HG03280 (cell line): Measurements from ENCODE around the gene AUTS2.
A peak's percentile ranks its signal among the peaks of the same experiment; 100 is the strongest.

Experiments
- ATAC-seq: cut with Tn5 transposase; IDR thresholded peaks from one replicate; pipeline ENCODE4 v1.9.1; 2021; ENCODE audit warnings: mild to moderate bottlenecking, moderate library complexity; ENCODE audit not compliant: unreplicated experiment

The AUTS2 gene

DNA sequence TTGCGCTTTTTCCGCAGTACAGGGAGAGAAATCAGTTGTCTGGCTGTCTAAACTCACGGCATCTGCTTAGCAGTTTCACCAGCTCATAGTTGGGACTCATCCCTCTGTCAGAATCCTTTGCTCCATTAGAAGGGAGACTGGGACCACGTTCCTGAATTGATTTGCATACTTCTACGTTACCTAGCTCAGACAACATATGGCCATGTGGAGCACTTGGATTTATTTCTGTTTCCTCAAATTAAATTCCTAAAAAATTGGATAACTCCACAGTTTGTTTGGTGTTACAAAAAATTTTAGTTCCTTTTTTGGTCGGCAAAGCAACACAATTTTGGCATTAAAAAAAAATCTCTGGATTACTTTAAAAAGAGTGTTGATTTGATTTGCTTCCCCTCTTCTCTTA is 614.0 kb downstream of the AUTS2 start:
- no peak for ATAC-seq

DNA sequence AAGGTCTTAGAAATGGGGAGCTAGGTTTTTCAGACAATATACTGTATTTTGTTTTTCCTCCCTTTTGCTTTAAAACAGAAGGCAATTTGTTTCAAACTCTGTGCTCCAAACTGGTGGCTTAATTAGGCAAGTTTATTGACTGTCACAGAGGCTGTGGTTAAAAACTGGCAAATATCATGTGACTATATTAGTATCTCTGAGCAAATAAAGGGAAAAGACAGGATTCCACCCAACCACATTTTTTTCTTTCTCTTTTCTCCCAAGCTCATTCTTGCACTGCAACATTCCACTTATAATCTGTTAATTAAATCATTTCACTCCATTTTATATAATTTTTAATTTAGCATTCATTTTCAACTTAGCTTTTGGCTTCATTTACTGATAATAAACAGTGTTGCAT is 615.8 kb downstream of the AUTS2 start:
- no peak for ATAC-seq

DNA sequence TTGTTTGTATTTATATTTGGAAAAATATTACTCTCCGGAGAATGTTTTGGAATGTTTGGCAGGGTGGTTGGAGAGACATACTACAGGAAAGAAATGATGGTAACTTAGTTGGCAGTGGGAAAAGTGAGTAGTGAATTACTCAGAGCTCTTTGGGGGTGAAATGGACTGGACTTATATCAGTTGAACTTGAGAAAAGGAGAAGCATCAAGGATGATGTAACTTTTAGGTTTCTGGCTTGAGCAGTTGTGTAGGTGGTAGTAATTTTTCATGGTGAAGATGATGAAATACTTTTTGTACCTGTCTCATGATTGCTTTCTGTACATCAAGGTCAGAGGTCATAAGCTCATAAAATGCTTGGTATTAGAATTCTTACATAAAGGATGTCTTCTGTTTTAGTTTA is 617.2 kb downstream of the AUTS2 start:
- ATAC-seq: no peak

DNA sequence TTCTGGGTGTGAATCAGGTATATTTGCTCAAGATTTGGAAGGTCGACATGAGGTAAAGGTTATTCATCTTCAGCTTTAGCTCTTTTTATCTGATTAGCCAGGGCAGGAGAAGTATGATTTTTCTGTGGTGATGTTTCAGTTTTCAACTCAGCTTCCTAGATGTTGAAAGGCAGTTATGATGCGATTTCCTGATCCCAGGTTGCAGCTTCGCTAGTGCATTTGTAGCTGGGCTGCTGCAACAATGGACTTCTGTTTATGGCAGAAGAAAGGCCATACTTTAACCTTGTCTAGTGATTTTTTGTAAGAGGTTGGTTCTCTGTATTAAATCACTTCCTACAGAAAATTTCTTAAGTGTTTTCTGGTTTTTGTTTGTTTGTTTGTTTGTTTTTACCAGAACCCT is 619.3 kb downstream of the AUTS2 start:
- no peak for ATAC-seq

DNA sequence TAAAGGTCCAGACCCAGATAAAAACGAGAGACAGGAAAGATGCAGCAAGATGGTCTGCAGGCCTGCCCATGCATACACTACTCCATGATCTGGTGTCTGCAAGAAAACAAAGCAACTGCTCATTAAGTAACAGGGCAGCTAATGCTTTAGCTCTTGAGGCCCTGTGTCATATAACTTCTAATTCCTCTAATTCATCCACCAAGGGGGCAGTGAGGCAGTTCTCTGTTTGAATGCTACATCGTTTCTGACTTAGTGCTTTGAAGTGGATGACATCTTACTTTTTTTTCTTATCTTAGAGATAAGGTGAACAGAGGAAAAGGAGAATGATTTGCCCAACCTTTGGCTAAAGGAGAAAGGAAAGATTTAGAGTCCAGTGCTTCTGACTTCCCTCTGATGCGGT is 619.7 kb downstream of the AUTS2 start:
- no peak for ATAC-seq

DNA sequence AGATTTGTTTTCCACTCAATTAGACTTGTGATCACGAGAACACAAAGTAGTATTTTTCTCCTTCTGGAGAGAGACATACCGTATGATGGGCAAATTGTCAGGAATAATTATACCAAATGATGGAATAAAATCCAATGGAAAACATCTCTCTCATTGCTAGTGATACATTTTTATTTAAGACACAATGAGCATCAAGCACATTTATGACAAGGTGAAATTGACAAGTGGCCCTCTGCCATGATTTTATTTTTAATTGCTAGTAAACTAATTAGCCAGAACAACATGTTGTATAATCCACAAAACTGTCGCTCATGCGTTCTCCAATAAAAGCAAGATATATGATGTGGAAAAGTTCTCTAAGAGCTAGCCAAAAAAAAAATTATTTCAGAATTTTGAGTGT is 620.8 kb downstream of the AUTS2 start:
- no peak for ATAC-seq

DNA sequence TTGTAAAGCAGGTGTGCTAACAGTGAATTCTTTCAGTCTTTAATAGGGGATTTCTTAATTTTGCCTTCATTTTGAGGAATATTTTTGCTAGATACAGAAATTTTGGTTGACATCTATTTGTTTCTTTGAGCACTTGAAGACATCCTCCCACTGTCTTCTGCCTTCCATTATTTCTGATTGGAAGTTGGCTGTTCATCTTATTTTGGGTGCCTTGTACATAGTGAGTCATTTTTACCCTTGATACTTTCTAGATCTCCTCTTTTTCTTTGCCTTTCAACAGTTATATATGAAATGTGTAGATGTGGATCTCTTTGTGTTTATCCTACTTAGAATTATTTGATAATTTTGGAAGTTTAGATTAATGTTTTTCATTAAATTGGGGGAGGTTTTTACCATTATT is 631.0 kb downstream of the AUTS2 start:
- no peak for ATAC-seq

DNA sequence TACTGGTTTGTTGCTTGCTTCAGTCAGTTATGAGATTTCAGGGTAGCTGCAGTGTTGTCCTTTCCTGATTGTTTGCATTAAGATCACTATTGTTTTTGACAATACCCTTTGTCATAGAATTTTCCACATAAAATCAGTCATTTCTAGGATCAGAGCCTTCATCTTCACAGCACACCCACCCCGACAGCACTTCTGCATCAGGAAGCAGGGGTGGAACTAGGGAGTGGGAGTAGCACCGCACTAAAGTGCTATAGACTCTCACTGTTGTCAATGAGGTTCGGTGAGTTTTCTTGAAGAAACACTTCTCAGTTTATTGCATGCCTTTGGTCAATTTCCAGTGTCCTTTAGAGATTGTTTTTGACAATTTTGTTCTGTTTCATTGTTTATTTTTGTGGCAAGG is 632.5 kb downstream of the AUTS2 start:
- no peak for ATAC-seq

DNA sequence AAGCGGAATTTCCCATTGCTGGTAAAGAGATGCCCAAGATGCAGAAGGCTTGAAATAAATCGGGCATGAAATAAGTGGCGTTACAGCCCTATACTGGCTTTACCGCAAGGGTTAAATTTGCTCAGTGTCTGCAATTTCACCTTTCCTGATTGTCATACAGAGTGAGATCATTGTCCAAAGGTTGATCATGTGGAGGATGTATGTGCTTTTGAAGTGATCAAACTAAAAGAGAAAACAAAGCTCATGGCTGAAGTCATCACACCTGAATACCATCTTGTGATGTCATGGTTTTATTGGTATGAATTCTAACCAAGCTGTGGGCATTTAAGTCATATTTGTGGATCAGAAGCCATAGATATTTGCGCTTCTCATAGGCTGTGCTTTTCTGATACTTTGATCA is 635.5 kb downstream of the AUTS2 start:
- ATAC-seq: no peak

DNA sequence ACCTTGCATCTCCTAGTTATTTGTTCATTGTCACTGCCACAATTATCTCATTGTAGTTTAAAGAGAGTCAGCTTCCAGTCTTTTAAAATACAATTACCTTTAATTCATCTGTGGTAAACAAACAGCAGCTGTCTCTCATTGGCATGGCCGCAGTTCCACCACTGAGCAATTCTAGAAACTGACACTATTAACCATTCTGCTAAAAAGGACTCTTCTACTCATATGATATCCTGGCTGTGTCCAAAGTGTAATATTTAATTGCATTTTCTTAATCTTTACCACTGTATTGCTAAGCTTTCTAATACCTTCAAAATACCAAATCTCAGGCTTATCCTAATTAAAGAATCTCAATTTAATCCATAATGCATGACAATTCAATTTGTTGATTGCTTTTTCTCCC is 639.0 kb downstream of the AUTS2 start:
- ATAC-seq: no peak

DNA sequence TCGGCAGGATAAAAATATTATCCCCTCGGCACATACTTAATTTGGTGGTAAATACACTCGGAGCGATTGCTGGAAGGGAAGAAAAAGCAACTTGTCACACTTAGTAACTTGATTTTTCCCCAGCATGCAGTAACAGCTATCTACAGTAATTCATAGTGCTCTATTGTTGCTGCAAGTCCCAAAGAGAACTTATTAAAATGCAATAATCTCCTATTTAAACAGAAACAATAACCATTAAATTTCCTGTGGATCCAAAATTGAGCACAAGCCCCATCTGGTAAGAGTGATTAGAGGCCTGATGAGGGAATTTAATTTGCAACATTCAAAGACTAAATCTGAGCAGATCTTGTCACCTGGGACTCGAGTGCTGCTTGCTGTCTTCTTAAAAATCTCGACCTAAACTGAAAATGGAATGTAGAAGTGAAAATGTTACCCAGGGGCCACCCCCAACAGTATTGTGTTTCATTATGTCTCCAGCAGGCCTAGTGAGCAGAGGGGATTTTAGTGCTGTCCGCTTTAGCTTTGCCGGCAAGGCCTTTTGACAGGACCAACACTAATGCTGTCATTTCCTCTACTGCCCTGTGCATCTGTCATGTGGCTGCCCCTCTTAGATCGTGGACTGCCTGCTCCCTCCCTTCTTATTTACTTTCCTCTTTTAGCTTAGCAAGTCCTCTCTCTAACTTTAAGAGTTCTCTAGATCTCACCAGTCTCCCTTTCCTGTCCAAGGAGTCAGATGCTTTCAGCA is 639.7 kb downstream of the AUTS2 start:
- ATAC-seq: peak; percentile 99

DNA sequence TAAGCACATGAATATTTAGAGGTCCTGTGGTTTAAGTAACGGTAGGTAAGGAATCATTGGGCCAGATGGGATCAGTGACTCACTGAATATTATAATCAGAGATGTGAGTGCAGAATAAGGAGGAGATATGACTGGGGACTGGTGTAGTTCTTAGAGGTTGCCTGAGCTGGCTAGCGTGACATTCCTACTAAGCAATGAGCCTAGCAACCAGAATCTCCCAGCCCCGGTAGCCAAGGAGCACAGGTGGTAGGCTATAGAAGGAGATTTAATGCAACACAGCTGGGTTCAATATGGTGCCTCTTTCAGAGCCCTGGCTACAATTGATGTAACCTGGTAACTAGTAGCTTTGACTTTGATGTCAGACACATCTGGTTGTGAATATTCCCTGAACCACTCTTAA is 641.6 kb downstream of the AUTS2 start:
- ATAC-seq: no peak

DNA sequence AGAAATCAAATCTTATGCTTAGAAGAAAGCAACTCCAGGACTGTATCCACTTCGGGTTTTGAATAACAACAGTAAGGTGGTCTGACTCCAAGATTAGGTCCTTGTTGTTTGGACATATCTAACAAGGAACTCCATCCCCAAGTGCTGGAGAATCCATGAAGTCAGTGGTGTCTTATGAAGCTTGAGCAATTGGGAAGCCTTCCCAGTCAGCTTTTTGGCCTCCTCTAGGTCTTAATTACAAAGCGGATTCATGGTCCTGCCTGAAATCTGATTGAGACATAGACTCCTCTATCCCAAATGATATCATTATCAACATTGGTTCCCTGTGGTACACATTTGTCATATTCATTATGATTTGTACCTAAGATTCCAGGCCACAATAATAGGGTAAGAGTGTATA is 642.6 kb downstream of the AUTS2 start:
- ATAC-seq: no peak

DNA sequence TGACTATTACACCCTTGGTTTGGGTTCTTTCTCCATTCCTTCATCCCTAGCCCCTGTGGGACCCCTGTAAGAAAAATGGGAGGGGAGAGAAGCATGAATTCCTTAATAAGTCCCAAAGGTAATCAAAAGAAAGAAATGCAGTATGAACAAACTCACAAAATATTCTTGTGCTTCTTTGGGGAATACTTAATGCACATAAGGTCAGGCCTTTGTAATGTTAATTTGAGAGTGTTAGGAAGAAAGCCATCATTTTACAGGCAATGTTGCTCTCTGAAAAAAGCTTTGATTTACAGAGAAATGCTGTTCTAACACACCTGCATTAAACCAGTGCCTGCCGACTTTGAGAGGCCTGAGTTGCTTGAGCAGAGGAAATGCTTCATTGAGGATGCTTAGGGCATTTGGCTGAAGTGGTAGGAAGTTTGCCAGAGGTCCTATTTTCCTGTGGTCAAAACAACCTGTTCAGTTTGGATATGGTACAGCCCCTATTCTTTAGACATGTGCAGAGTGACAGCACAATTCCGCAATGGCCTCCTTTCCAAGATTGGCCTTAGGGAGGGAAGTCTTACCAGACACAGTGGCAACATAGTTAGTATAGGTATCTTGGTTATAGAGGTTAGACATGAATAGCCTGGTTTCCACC is 643.4 kb downstream of the AUTS2 start:
- no peak for ATAC-seq

DNA sequence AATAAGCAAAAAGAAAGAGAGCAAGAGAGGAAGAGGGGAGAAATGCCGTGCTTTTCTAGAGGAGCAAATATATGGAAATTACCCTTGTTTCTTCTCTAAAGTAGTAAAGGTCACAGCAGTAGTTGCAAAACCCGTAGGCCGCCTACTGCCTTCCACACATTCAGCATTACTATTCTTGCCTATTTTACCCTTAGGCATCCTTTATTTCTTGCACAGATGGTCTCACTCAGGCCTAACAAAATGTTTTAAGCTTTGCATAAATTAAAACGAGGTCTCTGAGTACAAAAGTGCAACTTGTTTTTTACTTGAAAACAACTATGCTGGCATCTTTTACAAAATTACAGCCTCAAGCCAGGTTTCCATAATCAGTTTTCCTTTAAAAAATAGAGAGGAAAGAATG is 644.6 kb downstream of the AUTS2 start:
- ATAC-seq: no peak

DNA sequence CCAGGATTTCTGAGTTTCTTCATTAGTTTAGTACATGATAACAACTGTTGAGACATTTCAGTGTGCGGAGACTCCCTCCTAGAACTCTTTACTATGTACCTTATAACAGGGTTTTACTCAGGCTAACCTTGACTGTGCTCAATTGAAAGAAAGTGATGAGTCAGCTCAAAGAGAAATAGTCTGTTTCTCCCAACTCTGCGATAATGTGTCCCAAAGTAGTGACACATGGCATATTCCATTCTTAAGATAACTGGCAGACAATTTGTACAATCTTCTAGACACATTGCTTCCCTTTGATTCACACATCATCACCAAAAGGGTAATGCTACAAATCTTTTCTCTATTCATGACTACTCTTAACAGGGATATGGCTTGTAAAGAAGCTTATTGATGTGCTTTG is 645.2 kb downstream of the AUTS2 start:
- ATAC-seq: no peak

DNA sequence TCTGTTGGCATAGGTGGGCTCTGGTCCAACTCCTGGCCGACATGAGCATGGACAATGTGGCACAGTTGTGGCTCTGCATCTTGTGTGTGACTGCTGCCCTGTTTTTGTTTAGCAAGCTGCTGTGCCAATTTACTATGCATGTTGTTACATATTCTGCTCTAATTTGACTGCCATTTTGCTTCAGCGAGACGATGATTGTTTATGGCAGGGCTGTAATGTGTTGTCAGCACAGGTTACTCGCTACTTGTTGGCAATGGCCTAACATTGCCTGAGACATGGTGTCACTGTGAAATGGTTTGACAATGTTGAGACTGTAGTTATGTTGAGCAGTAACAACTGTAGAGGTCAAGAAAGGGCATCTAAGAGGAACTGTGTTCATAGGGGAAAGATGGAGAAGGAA is 659.6 kb downstream of the AUTS2 start:
- no peak for ATAC-seq

DNA sequence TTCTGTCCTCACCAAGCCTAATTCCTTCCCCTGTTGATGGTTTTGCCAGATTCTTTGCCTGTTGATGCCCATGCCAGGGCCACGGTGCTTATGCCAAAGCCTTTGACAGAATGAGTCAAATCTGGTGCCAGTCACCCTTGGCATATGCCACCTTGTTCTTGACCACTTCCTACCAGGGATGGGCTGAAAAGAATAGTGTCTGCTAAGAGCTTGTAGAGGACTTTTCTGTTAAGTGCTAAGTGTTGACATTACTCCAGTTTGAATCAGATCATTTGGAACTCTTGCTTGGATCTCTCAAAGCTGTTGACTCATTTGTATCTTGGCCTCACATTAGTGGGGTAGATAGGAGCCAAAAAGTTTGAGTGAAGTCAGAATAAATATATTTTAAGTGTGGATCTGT is 661.2 kb downstream of the AUTS2 start:
- ATAC-seq: no peak

DNA sequence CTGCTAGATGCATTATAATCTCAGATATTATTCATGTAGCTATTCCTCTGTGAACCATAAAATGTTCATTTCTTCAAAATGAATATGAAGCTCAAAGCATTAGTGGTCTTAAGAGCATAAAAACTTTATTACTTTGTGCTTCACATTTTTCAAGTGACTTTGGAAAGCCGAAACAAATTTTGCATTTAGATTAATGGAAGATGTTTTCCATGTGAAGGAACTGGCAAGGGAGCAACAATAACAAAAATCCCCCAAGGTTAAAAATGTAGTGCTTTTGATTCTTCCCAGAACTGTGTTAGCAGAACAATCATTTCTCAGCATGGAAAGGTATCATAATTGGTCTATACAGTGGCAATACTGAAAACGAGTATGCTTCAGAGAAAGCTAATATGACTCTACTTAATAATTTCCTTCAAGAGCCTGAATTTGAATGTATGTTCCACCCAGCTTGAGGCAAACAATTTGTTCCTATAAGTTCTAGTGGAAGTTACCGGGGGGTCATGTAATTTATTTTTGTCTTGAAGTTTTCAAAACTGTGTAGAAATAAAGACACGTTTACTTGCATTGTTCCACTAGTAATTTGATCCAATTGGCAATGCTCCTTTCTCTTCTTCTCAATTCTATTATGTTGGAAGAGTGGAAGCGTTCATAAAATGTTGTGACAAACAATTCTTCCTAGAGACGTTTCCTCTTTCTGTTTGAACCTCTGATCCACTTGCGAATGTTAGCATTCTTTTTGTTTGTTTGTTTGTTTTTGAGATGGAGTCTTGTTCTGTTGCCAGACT is 665.4 kb downstream of the AUTS2 start:
- ATAC-seq: no peak

DNA sequence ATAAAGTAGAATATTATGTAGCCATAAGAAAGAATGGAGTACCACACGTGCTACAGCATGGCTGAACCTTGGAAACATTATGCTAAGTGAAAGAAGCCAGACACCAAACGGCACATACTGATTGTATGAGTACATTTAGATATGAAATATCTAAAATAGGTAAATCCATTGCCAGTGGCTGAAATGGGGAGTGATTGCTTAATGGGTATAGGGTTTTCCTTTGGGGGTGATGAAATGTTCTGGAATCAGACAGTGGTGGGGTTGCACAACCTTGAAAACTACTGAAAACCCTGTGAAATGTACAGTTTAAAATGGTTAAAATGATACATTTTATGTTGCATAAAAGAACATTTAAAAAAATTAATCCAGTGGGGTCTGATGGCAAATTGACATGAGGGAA is 667.9 kb downstream of the AUTS2 start:
- no peak for ATAC-seq

DNA sequence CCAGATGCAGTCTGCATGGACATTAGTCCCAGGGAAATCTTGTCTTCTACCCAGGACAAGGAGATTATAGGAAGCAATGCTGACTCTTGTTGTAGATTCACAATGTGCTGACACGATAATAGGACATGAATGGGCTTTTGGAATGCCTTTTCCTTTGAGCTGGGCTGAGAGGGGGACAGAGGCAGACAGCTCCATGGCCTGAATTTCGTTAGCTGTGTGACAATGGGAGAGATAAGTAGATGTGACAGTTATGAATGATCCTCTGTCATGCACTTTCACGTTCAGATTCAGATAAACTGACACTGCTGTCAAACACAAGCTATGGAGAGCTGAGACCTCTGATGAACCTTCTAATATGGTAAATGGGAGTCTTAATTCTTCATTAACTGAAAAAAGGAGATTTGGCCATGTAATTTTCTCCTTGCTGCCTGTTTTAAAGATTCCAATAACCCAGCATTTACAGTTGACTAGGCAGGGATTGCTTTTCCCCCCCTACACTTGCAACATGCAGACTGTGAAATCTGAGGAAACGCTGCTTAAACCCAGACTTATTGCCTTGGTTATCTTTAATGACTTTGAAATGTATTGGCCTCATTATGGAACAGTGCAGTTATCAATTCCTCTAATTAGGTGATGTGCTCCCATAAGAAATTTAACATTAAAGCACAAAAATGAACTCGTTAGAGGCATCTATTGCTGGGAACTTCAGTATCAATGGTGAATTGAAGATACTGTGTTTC is 669.3 kb downstream of the AUTS2 start:
- no peak for ATAC-seq
